Middle frontal gyrus (tissue), 1 donor: Measurements from ENCODE around the gene MTX1.
"Not testable (repeated sequence)": the region's sequence is repeated elsewhere in the genome, so short reads cannot be mapped to it uniquely, and the experiment has no call there.

Experiments used
- DNase-seq: peaks from one replicate; pipeline ENCODE4 v3.0.0-alpha.2; 2015; ENCODE audit warnings: low spot score; ENCODE audit errors: extremely low spot score

MTX1 gene

GRCh38 chr1:155232001-155232978 is 23.8 kb downstream of the MTX1 start:
- not testable (repeated sequence) for DNase-seq

- not testable (repeated sequence) for DNase-seq
These were observed 25.0 kb downstream of the MTX1 start for GRCh38 chr1:155233502-155233901.

DNA sequence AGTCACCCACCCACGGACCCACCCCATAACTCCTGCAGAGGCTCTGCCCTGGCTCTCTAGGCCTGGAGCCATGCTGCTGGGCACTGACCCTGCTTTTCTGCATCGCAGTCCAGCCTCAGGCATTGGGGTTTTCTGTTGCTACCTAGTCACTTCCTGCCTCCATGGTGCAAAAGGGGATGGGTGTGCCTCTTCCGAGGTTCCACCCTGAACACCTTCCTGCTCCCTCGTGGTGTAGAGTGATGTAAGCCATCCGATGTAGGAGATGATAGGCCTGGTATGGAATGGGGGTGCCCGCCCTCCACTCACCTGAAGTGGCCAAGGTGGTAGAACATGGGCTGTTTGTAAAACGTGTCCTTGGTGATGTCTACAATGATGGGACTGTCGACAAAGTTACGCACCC is 26.9 kb downstream of the MTX1 start:
- not testable (repeated sequence) for DNase-seq

DNA sequence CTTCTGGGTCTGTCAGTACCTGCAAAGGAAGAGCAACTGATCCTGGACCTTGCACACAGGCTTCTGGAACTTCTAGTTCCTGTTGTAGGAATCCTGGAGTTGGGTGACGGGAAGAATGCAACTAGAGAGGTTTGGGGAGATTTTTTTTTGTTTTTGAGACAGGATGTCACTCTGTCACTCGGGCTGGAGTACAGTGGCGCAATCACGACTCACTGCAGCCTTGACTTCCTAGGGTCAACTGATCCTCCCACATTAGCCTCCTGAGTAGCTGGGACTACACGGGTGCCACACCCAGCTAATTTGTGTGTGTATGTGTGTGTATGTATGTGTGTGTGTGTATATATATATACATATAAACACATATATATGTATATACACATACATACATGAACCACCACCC is 28.0 kb downstream of the MTX1 start:
- no peak for DNase-seq

GRCh38 chr1:155241069-155241679 is 32.7 kb downstream of the MTX1 start:
- peak; percentile 88 for DNase-seq

DNA sequence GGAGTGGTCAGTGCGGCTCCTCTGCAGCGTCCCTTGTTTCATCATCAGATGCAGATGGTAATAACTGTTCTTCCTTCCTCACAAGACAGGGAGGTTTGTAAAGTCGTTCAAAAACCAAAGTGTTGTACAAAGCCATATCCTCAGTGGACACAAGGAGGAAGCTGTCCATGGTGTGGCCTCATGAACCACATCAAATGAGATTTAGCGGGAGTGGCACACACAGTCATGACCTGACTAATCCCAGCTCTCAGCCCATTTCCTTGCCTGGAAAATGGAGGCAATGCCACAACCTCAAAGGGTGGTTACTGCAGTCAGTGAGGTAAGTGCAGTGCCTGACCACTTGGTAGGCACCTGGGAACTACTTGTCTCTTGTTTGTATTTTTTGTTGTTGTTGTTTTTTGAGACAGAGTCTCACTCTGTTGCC is 33.4 kb downstream of the MTX1 start:
- DNase-seq: no peak

- no peak for DNase-seq
These were observed 34.4 kb downstream of the MTX1 start for GRCh38 chr1:155242805-155243358.

GRCh38 chr1:155244368-155245162 is 36.1 kb downstream of the MTX1 start:
- peak; percentile 97 for DNase-seq

- DNase-seq: no peak
These were observed 36.6 kb downstream of the MTX1 start for GRCh38 chr1:155245163-155245524.

GRCh38 chr1:155246796-155247195 is 38.3 kb downstream of the MTX1 start:
- DNase-seq: not testable (repeated sequence)

- DNase-seq: no peak
These were observed 39.4 kb downstream of the MTX1 start for GRCh38 chr1:155247667-155248553.

DNA sequence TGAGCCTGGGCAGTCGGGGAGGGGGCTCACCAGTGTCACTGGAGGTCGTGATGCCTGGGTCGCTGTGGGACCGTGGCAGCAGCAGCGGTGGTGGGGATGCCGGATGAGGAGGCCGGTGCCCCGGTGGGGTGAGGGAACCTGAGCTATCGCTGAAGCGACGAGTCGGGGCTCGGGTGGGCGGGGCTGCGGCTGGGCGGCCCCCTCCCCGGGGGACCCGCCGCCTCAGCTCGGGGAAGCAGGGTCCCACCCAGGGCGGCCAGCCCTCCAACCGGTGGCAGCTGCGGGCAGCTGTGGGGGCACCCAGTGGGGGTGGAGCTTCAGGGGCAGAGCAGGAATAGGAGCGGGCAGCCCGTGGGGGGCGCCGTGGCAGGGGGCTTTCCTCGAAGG is 41.7 kb downstream of the MTX1 start:
- no peak for DNase-seq

GRCh38 chr1:155250633-155251449 is 42.3 kb downstream of the MTX1 start:
- peak; percentile 84 for DNase-seq

GRCh38 chr1:155251566-155251965 is 43.1 kb downstream of the MTX1 start:
- DNase-seq: no peak

DNA sequence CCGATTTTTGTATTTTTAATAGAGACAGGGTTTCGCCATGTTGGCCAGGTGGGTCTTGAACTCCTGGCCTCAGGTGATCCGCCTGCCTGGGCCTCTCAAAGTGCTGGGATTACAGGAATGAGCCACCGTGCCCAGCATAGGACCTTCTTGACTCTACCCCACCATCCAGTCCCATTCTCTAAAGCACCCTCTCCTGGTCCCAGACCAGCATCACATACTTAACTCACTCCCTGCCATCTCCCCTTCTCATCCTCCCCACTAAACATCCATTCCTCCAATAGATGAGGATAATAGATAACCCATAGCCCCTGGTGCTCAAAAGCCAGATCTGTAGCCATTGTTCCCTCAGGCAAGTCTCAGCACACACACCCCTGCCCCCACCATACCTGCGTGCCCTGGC is 44.7 kb downstream of the MTX1 start:
- DNase-seq: no peak

DNA sequence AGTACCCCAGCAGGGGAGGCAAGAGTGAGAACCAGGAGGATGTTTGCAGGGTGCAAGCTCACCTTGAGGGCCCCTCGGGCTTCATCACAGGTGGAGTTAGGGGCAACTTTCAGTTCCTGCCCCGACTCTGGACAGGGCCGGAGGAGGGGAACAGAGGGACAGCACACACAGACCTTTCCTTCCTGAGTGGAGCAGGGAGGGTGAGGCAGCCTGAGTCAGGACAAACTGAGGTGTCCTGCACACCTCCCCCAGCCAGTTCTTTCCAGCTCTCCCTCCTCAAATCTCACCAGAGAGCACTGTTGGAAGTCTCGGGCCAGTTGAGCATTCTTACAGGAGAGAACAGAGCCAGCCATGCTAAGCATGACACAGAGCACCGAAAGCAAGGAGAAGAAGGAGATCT is 45.3 kb downstream of the MTX1 start:
- DNase-seq: no peak

DNA sequence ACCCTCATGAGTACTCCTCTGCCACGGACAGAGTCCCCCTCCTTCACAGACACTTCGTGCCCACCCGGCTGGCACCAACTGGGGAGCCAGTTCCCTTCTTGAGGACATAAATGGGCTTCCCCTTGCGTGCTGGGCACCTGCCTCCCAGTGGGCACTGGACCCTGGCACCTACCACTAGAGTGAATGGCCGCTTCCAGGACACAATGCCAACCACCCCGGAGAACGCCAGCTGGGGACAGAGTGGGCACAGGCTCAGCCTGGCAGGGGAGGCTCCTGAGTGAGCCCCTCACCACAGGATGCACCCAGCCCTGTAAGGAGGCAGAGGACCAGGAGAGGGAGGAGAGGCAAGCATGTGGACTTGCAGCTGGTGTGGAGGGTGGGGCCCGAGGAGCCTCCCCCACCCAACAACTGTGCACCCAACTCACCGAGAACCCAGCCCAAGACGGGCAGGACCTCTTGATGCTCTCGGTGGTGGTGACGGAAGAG is 45.8 kb downstream of the MTX1 start:
- no peak for DNase-seq

DNA sequence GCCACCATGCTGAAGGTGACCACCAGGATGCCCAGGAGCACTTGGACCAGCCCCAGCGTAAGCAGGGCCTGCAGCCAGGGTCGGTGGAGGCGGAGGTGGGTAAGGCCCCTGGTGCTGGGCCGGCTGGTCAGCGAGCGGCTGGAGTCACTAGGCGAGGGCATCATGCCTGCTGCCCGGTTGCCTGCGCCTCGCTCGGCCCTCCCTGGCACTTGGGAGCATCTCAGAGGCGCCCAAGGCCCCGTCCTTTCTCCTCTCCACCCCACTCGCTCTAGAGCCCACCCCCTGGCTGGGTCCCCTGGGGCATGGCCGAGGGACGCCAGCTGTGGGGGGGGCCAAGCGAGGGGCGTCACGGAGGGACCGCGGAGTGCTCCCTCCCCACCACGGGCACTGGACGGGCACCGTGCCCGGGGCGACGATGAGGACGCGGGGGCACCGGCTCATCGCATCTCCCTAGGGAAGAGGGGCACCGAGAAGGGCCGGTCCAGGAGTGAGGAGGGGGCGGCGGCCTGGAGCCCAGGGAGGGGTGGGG is 46.3 kb downstream of the MTX1 start:
- DNase-seq: no peak
